EL (cell line): ENCODE measurements around the gene XAB2.
"Not testable (repeated sequence)": the region's sequence is repeated elsewhere in the genome, so short reads cannot be mapped to it uniquely, and the experiment has no call there.

Experiments used
- DNase-seq: peaks from one replicate; pipeline ENCODE4 v3.0.0-alpha.2; 2016

The XAB2 gene

GRCh38 chr19:7611541-7612279, 17.6 kb downstream of the XAB2 start:
- DNase-seq, result no peak

GRCh38 chr19:7610491-7611240, 18.7 kb downstream of the XAB2 start:
- DNase-seq, result no peak

- DNase-seq, result no peak
Observed at GRCh38 chr19:7607874-7608560, 21.3 kb downstream of the XAB2 start.

- no peak for DNase-seq
Observed at GRCh38 chr19:7607212-7607873, 22.0 kb downstream of the XAB2 start.

GRCh38 chr19:7606289-7606688, 23.1 kb downstream of the XAB2 start:
- DNase-seq, result no peak

GRCh38 chr19:7605490-7606222, 23.7 kb downstream of the XAB2 start:
- DNase-seq, result peak; percentile 32

- no peak for DNase-seq
Observed at GRCh38 chr19:7603919-7604318, 25.4 kb downstream of the XAB2 start.

GRCh38 chr19:7602935-7603497, 26.3 kb downstream of the XAB2 start:
- no peak for DNase-seq

GRCh38 chr19:7602240-7602934, 27.0 kb downstream of the XAB2 start:
- DNase-seq, result no peak

GRCh38 chr19:7600721-7601120, 28.6 kb downstream of the XAB2 start:
- DNase-seq, result no peak

GRCh38 chr19:7598180-7598579, 31.2 kb downstream of the XAB2 start:
- no peak for DNase-seq

GRCh38 chr19:7597689-7598088, 31.7 kb downstream of the XAB2 start:
- no peak for DNase-seq

GRCh38 chr19:7596211-7596937, 33.0 kb downstream of the XAB2 start:
- no peak for DNase-seq

GRCh38 chr19:7595466-7596133, 33.7 kb downstream of the XAB2 start, which contains the start of gene CAMSAP3:
TSS of gene CAMSAP3 (plus strand) at chr19:7595863. CDS start at chr19:7596003, 140 bp downstream.
- no peak for DNase-seq

- DNase-seq, result no peak
Observed at GRCh38 chr19:7590256-7590655, 39.1 kb downstream of the XAB2 start.

- DNase-seq, result no peak
Observed at GRCh38 chr19:7589822-7590221, 39.5 kb downstream of the XAB2 start.

GRCh38 chr19:7582446-7582845, 46.9 kb downstream of the XAB2 start:
- no peak for DNase-seq

- no peak for DNase-seq
Observed at GRCh38 chr19:7579182-7579581, 50.2 kb downstream of the XAB2 start.

- DNase-seq, result no peak
Observed at GRCh38 chr19:7578127-7578526, 51.2 kb downstream of the XAB2 start.

- not testable (repeated sequence) for DNase-seq
Observed at GRCh38 chr19:7577422-7577821, 51.9 kb downstream of the XAB2 start.
